Measurements from ENCODE around the gene WNT9B.

Gene WNT9B, protein sequence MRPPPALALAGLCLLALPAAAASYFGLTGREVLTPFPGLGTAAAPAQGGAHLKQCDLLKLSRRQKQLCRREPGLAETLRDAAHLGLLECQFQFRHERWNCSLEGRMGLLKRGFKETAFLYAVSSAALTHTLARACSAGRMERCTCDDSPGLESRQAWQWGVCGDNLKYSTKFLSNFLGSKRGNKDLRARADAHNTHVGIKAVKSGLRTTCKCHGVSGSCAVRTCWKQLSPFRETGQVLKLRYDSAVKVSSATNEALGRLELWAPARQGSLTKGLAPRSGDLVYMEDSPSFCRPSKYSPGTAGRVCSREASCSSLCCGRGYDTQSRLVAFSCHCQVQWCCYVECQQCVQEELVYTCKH

GRCh38 chr17:46851029-46851741 is at the start of gene WNT9B:
Gene WNT9B, plus strand, starts transcription at chr17:46851583. Its CDS starts 56 bp downstream, at chr17:46851639.
- no peak for DNase-seq (ENCODE audit: low spot score in 2 of 2)
- ATAC-seq (replicated peaks; ENCODE audit: extremely low read depth, poor library complexity, severe bottlenecking), result no peak
- Mint-ChIP-seq H3K4me3 (peak within 1 kb of the TSS; percentile 70), H3K9me3 (no peaks in the 10 kb centered on the region), H3K27ac (ENCODE audit: low read depth) (no peak within 1 kb of the TSS), H3K27me3 (peaks cover 95% of the 10 kb centered on the region), H3K4me1 (no peaks in the 10 kb centered on the region), H3K36me3 (ENCODE audit: insufficient read depth) (no peaks in the 10 kb centered on the region)

GRCh38 chr17:46802800-46803199 is 48.6 kb upstream of the WNT9B start:
- no peaks in the 10 kb centered on the region for H3K36me3 Mint-ChIP-seq (ENCODE audit: insufficient read depth)
- no peak overlapping the region for H3K27ac Mint-ChIP-seq (ENCODE audit: low read depth)
- H3K9me3 Mint-ChIP-seq, result no peaks in the 10 kb centered on the region
- H3K4me3 Mint-ChIP-seq, result no peak overlapping the region
- no peaks in the 10 kb centered on the region for H3K4me1 Mint-ChIP-seq
- ATAC-seq (replicated peaks; ENCODE audit: extremely low read depth, poor library complexity, severe bottlenecking) (no peak), DNase-seq (ENCODE audit: low spot score in 2 of 2) (no peak)
- H3K27me3 Mint-ChIP-seq, result peaks cover 31% of the 10 kb centered on the region

DNA sequence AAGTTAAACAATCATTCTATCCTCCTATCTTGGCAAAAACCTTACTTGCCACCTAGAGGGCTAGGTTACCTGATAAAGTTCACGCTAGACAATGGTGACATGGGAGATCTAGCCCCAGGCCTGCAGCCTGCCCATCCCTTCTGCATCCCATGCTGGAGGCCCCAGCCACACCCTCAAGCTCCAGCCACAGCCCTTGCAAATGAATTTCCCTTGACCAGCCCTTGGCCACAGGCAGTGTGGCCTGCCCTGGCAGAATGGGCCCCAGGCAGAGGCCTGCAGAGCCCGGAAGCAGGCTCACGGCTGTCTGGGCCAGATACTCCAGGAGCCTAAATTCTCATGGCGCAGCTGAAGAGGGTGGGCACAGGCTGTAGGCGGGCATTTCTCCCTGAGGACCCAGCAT is 47.8 kb upstream of the WNT9B start:
- ATAC-seq (replicated peaks; ENCODE audit: extremely low read depth, poor library complexity, severe bottlenecking) (no peak), DNase-seq (ENCODE audit: low spot score in 2 of 2) (no peak)
- Mint-ChIP-seq H3K27me3 (peaks cover 31% of the 10 kb centered on the region), H3K27ac (ENCODE audit: low read depth) (no peak overlapping the region), H3K4me3 (no peak overlapping the region), H3K36me3 (ENCODE audit: insufficient read depth) (no peaks in the 10 kb centered on the region), H3K9me3 (no peaks in the 10 kb centered on the region), H3K4me1 (no peaks in the 10 kb centered on the region)

GRCh38 chr17:46805771-46806170 is 45.6 kb upstream of the WNT9B start:
- DNase-seq (ENCODE audit: low spot score in 2 of 2), result no peak
- Mint-ChIP-seq H3K27ac (ENCODE audit: low read depth) (no peak overlapping the region), H3K4me3 (no peak overlapping the region), H3K36me3 (ENCODE audit: insufficient read depth) (no peaks in the 10 kb centered on the region), H3K4me1 (no peaks in the 10 kb centered on the region), H3K9me3 (no peaks in the 10 kb centered on the region), H3K27me3 (peaks cover 19% of the 10 kb centered on the region)
- no peak for ATAC-seq (replicated peaks; ENCODE audit: extremely low read depth, poor library complexity, severe bottlenecking)

GRCh38 chr17:46809110-46809571 is 42.2 kb upstream of the WNT9B start:
- H3K36me3 Mint-ChIP-seq (ENCODE audit: insufficient read depth), result no peaks in the 10 kb centered on the region
- ATAC-seq (replicated peaks; ENCODE audit: extremely low read depth, poor library complexity, severe bottlenecking) (no peak), DNase-seq (ENCODE audit: low spot score in 2 of 2) (no peak)
- H3K4me3 Mint-ChIP-seq, result no peak overlapping the region
- peaks cover 43% of the 10 kb centered on the region for H3K27me3 Mint-ChIP-seq
- no peaks in the 10 kb centered on the region for H3K4me1 Mint-ChIP-seq
- no peak overlapping the region for H3K27ac Mint-ChIP-seq (ENCODE audit: low read depth)
- no peaks in the 10 kb centered on the region for H3K9me3 Mint-ChIP-seq

DNA sequence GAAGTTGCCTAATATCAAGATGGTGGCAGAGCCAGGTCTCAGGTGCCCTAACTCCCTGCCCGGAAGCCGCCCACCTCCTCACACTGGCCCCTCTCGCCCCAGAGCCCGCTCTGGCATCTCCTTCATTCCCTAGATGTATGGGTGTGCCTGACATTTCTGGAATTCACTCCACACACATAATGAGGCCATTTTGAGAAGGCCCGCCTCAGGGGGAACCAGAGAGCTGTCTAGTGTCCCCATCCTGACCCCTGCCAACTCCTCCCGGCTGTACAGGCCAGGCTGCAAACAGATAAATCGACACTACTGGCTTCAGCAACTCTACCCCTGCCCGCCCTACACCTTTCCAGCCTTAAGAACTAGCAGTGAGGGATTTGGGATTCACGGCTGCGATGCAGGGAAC is 40.5 kb upstream of the WNT9B start:
- no peaks in the 10 kb centered on the region for H3K36me3 Mint-ChIP-seq (ENCODE audit: insufficient read depth)
- peaks cover 60% of the 10 kb centered on the region for H3K27me3 Mint-ChIP-seq
- no peak overlapping the region for H3K27ac Mint-ChIP-seq (ENCODE audit: low read depth)
- ATAC-seq (replicated peaks; ENCODE audit: extremely low read depth, poor library complexity, severe bottlenecking) (no peak), DNase-seq (ENCODE audit: low spot score in 2 of 2) (no peak)
- H3K4me3 Mint-ChIP-seq, result no peak overlapping the region
- no peaks in the 10 kb centered on the region for H3K4me1 Mint-ChIP-seq
- no peaks in the 10 kb centered on the region for H3K9me3 Mint-ChIP-seq

- Mint-ChIP-seq H3K4me1 (no peaks in the 10 kb centered on the region), H3K27me3 (peaks cover 63% of the 10 kb centered on the region)
- ATAC-seq (replicated peaks; ENCODE audit: extremely low read depth, poor library complexity, severe bottlenecking), result no peak
Measured at GRCh38 chr17:46811978-46812583, 39.3 kb upstream of the WNT9B start.

GRCh38 chr17:46812624-46813318 is 38.6 kb upstream of the WNT9B start:
- ATAC-seq (replicated peaks; ENCODE audit: extremely low read depth, poor library complexity, severe bottlenecking), result no peak
- peaks cover 64% of the 10 kb centered on the region for H3K27me3 Mint-ChIP-seq
- peaks cover 4% of the 10 kb centered on the region for H3K4me1 Mint-ChIP-seq
- no peak for DNase-seq (ENCODE audit: low spot score in 2 of 2)
- H3K4me3 Mint-ChIP-seq, result no peak overlapping the region
- no peak overlapping the region for H3K27ac Mint-ChIP-seq (ENCODE audit: low read depth)
- peaks cover 2% of the 10 kb centered on the region for H3K36me3 Mint-ChIP-seq (ENCODE audit: insufficient read depth)
- H3K9me3 Mint-ChIP-seq, result no peaks in the 10 kb centered on the region

More at GRCh38 chr17:46811978-46812583, 39.3 kb upstream of the WNT9B start:
- no peak for DNase-seq (ENCODE audit: low spot score in 2 of 2)
- H3K27ac Mint-ChIP-seq (ENCODE audit: low read depth), result no peak overlapping the region
- H3K4me3 Mint-ChIP-seq, result no peak overlapping the region
- H3K36me3 Mint-ChIP-seq (ENCODE audit: insufficient read depth), result peaks cover 2% of the 10 kb centered on the region
- no peaks in the 10 kb centered on the region for H3K9me3 Mint-ChIP-seq

- Mint-ChIP-seq H3K27ac (ENCODE audit: low read depth) (no peak overlapping the region), H3K27me3 (peaks cover 72% of the 10 kb centered on the region), H3K4me1 (peaks cover 12% of the 10 kb centered on the region), H3K4me3 (no peak overlapping the region), H3K9me3 (no peaks in the 10 kb centered on the region), H3K36me3 (ENCODE audit: insufficient read depth) (peaks cover 2% of the 10 kb centered on the region)
- ATAC-seq (replicated peaks; ENCODE audit: extremely low read depth, poor library complexity, severe bottlenecking) (no peak), DNase-seq (ENCODE audit: low spot score in 2 of 2) (no peak)
Measured at GRCh38 chr17:46813920-46814319, 37.5 kb upstream of the WNT9B start.

GRCh38 chr17:46814446-46814845 is 36.9 kb upstream of the WNT9B start:
- peaks cover 2% of the 10 kb centered on the region for H3K36me3 Mint-ChIP-seq (ENCODE audit: insufficient read depth)
- H3K4me3 Mint-ChIP-seq, result no peak overlapping the region
- peaks cover 74% of the 10 kb centered on the region for H3K27me3 Mint-ChIP-seq
- H3K9me3 Mint-ChIP-seq, result no peaks in the 10 kb centered on the region
- no peak overlapping the region for H3K27ac Mint-ChIP-seq (ENCODE audit: low read depth)
- DNase-seq (ENCODE audit: low spot score in 2 of 2) (no peak), ATAC-seq (replicated peaks; ENCODE audit: extremely low read depth, poor library complexity, severe bottlenecking) (no peak)
- H3K4me1 Mint-ChIP-seq, result peaks cover 12% of the 10 kb centered on the region

DNA sequence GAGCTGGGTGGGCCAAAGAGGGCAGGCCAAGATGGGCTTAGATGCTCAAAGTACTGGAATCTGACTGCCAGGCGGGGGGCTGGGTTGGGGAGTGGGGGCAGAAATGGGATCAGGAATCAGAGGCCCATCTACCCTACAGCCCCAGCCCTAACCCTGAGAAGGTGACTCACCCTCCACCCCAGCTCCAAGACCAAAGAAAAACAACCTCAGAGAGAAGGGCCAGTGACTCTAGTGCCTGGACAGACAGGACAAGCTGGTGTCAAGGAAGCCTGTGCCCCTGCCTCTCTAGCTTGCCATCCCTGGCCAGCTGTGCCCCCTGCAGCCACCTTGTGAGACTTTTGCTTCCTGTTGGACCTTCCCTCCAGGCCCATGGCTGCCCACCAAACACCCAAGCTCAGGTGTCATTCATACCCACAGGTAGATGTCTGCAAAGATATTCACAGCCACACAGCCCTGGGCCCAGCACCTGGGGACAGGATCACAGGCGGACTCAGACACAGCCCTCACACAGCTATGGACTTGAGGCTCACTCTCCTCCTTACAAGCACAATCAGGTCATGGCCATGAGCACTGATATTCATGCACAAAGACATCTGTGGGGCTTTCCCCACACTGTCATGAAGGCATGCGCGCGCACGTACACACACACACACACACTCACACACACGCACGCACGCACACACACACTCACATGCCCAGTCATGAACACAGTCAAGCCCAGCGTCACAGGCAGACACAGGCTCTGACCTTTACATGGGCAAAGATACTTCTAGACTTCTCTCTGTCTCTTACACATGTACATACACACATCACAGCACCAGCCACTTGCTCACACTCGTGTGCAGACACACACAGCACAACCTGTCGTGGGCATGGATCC is 35.7 kb upstream of the WNT9B start:
- Mint-ChIP-seq H3K36me3 (ENCODE audit: insufficient read depth) (peaks cover 2% of the 10 kb centered on the region), H3K27ac (ENCODE audit: low read depth) (no peak overlapping the region), H3K27me3 (peaks cover 84% of the 10 kb centered on the region), H3K9me3 (no peaks in the 10 kb centered on the region), H3K4me3 (no peak overlapping the region), H3K4me1 (peaks cover 20% of the 10 kb centered on the region)
- ATAC-seq (replicated peaks; ENCODE audit: extremely low read depth, poor library complexity, severe bottlenecking) (no peak), DNase-seq (ENCODE audit: low spot score in 2 of 2) (no peak)

All from central memory CD8-positive, alpha-beta T cell (primary cell).